Right lobe of liver (tissue), 6 donors: ENCODE results near the gene SMCO3. TPM values are rescaled to one million over a fixed set of nuclear protein-coding genes. Genes with fewer than 3 reads are reported as not detected.
"Not testable (repeated sequence)": the region's sequence is repeated elsewhere in the genome, so short reads cannot be mapped to it uniquely, and the experiment has no call there.

Source experiments
- ATAC-seq, 4 donors: fragments of 200-7000 bp; cut with Tn5 transposase; one replicate each; pipeline ENCODE4 v1.9.1; 2020; ENCODE audit warnings: mild to moderate bottlenecking in 4 of 4, moderate library complexity in 4 of 4
- DNase-seq, 3 donors: peaks; one replicate each; pipeline ENCODE4 v3.0.0-alpha.2; 2020
- H3K27ac ChIP-seq, 3 donors: fragments of 200-600 bp; one replicate each; pipeline ENCODE4 v1.8.0; 2022
- H3K27me3 ChIP-seq, 2 donors: fragments of 200-600 bp; one replicate each; pipeline ENCODE4 v1.8.0; 2022
- H3K36me3 ChIP-seq, 4 donors: fragments of 200-600 bp; sonication (generic) in 1 of 4; one replicate each; pipeline versions ENCODE4 v1.5.1 to v1.8.0; 2017 to 2022; ENCODE audit warnings: control low read depth in 1 of 4
- H3K4me1 ChIP-seq, 4 donors: fragments of 200-600 bp; sonication (generic) in 1 of 4; one replicate each; pipeline versions ENCODE4 v1.5.1 to v1.8.0; 2017 to 2022; ENCODE audit warnings: control low read depth in 1 of 4
- H3K4me3 ChIP-seq, 3 donors: fragments of 200-600 bp; one replicate each; pipeline ENCODE4 v1.8.0; 2022
- H3K9me3 ChIP-seq, 4 donors: fragments of 200-600 bp; sonication (generic) in 1 of 4; one replicate each; pipeline versions ENCODE4 v1.5.1 to v1.8.0; 2017 to 2022; ENCODE audit warnings: control low read depth in 1 of 4
- POLR2A ChIP-seq: fragments of 450-650 bp; IDR thresholded peaks from one replicate; pipeline ENCODE4 v1.6.1; 2017; ENCODE audit warnings: antibody characterized with exemption, mild to moderate bottlenecking
- WGBS: methylation state at CpG from one replicate; pipeline ENCODE4 v1.1.6; 2018; ENCODE audit warnings: low coverage, low lambda C conversion rate; ENCODE audit not compliant: insufficient coverage; ENCODE audit errors: missing lambda C conversion rate; 5-methylcytosine and 5-hydroxymethylcytosine counted together
- intact Hi-C, 2 donors: fragments of 100-400 bp; cut with DNase I; formaldehyde crosslinking; loops; one replicate each; pipeline versions ENCODE4 v1.11.2 to v1.14.1; 2022
- total RNA-seq, 6 experiments: library from RNA; depleted of rRNA in 2 of 6; stranded (reverse); fragments of >200 nt in 2 of 6; fragmentation: NEBNext Ultra II Directional in 3 of 6; extraction: Animal tissue kit (Norgen Biotek cat#: 25700) in 3 of 6; gene quantifications; one replicate each; pipeline versions ENCODE4 v1.1.0 to v1.2.4, GENCODE V29; 2016 to 2023
- TF ChIP-seq, protein P1 (sequence below), 4 donors: fragments of 200-600 bp in 3 of 4; fragments of 450-650 bp in 1 of 4; IDR thresholded peaks; one replicate each; pipeline versions ENCODE4 v1.5.1 to v1.8.0; 2016 to 2022; ENCODE audit warnings: antibody characterized with exemption in 4 of 4, mild to moderate bottlenecking in 2 of 4
- donor health status: DM: no; HTN: yes; CAD: no.
- donor health status: DM: no; HTN: no; CAD: no.
- donor health status: DM: no; HTN: no; CAD: no.
- donor health status: DM: no; HTN: yes; CAD: no.
- donor health status: DM: no; HTN: yes; CAD: no.

Gene SMCO3
- total RNA-seq, 6 experiments from 2014 or later: 0.24 to 0.68 (median 0.40) TPM; not detected in 1

DNA sequence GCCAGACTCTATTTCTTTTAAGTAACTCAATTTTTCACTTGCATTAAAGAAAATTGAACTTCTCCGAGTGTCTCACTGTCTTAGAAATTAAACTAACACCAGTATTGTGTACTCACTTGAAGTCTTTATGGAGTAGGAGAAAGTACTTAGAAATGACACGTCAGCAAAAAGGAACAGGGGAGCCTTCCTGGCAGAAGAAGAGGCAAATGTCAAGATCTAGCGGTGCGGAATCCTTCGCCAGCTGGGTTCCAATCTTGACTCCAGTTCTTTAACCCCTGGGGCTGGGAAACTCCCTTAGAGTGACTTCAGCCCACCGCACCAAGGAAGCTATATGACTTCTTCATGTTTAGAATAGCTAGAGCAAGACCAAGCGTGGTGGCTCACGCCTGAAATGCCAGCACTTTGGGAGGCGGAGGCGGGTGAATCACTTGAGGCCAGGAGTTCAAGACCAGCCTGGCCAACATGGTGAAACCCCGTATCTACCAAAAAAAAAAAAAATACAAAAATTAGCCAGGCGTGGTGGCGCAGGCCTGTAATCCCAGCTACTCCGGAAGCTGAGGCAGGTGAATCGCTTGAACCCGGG is 45.1 kb downstream of the SMCO3 start:
- H3K27me3 ChIP-seq: no peaks in the 10 kb centered on the region
- H3K9me3 ChIP-seq: no peaks in the 10 kb centered on the region
- peak overlapping the region in 2 of 3 donors; percentile 91 to 98 for H3K27ac ChIP-seq
- no peaks in the 10 kb centered on the region for H3K36me3 ChIP-seq
- intact Hi-C loops: no loop called here
- H3K4me1 ChIP-seq: peaks cover 0 to 28% (median 3%) of the 10 kb centered on the region in 4 donors
- H3K4me3 ChIP-seq: peak overlapping the region; percentile 65 to 91 (median 78)
- no peak for DNase-seq
- 18% methylated on average over 11 of the region's 16 CpGs for WGBS
- TF ChIP-seq, protein P1, sequence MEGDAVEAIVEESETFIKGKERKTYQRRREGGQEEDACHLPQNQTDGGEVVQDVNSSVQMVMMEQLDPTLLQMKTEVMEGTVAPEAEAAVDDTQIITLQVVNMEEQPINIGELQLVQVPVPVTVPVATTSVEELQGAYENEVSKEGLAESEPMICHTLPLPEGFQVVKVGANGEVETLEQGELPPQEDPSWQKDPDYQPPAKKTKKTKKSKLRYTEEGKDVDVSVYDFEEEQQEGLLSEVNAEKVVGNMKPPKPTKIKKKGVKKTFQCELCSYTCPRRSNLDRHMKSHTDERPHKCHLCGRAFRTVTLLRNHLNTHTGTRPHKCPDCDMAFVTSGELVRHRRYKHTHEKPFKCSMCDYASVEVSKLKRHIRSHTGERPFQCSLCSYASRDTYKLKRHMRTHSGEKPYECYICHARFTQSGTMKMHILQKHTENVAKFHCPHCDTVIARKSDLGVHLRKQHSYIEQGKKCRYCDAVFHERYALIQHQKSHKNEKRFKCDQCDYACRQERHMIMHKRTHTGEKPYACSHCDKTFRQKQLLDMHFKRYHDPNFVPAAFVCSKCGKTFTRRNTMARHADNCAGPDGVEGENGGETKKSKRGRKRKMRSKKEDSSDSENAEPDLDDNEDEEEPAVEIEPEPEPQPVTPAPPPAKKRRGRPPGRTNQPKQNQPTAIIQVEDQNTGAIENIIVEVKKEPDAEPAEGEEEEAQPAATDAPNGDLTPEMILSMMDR (IDR thresholded peaks at IDR 0.05): no peak
- no peak for TF ChIP-seq POLR2A
- ATAC-seq: no peak

DNA sequence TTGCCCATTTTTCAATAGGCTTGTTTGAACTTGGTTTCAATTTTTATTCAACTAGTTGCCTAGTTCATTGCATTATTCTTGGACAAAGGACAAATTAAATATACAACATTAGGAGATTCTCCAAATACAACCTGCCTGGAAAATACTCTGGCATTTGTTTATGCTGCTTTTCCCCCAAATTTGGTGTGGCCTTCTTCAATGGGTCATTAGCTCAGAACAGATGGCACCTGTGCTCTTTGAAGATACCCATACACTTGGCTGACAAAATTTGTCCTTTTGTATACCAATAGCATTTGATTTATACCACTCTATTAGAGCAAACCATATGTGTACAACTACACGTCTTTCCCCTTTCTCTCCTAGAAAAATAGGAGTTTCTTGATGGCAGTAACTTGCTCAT is 46.4 kb downstream of the SMCO3 start:
- DNase-seq: no peak
- TF ChIP-seq, protein P1 (IDR thresholded peaks at IDR 0.05): no peak
- TF ChIP-seq POLR2A: no peak
- peaks cover 0 to 21% (median 3%) of the 10 kb centered on the region in 4 donors for H3K4me1 ChIP-seq
- no peaks in the 10 kb centered on the region for H3K9me3 ChIP-seq
- no peak overlapping the region for H3K4me3 ChIP-seq
- H3K36me3 ChIP-seq: no peaks in the 10 kb centered on the region
- no peak overlapping the region for H3K27ac ChIP-seq
- intact Hi-C loops: no loop called here
- H3K27me3 ChIP-seq: no peaks in the 10 kb centered on the region
- WGBS: 80% methylated on average over 1 of the region's 1 CpG
- ATAC-seq: no peak

DNA sequence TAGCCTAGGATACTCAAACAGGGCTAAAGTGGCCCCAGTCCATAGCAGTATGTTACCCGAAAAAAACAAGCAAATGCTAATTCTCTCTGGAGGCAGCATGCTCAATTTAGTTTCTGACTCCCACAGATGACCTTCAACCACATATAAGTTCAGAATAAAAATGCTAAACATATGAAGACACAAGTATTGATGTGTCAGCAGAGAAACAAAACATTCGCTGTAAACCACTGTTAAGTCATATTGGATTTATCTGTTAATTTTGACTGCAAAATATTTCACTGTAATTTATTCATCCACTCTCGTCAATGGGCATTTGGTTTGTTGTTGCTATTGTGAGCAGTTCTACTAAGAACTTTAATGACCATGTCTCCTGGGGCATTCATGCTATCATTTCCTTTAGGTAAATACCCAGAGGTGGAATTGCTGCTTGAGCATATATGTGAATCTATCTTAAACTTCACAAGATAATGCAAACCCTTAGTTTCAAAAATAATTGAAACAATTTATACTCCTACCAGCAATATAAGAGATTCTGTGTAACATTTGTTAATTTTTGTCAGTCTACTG is 47.2 kb downstream of the SMCO3 start:
- intact Hi-C loops: no loop called here

DNA sequence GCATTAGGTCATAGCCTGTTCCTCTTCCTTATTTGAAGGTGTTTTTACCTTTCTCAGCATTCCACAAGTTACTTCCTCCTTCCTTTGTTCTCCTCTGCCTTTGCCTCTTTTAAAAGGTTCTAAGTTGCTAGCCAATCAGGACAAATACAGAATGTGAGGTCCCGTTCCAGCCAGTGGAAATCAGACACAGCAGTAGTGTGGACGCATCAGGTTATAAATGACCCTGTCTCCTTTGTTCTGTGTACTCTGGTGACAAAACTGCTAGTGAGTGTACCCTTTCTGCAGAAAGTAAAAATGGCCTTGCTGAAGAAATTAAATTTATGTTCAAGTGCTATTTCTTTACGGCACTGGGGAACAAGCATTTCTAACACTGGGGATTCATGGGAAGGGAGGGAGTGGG is 48.0 kb downstream of the SMCO3 start:
- DNase-seq, H3K9me3 ChIP-seq, H3K27me3 ChIP-seq, H3K4me3 ChIP-seq, H3K27ac ChIP-seq, ATAC-seq, H3K36me3 ChIP-seq, intact Hi-C loops: not testable (repeated sequence)
- 100% methylated on average over 3 of the region's 3 CpGs for WGBS
- peaks cover 0 to 16% (median 3%) of the 10 kb centered on the region in 4 donors for H3K4me1 ChIP-seq

More for the DNA sequence above, 47.2 kb downstream of the SMCO3 start:
- TF ChIP-seq POLR2A: no peak
- TF ChIP-seq, protein P1 (IDR thresholded peaks at IDR 0.05): no peak
- no peaks in the 10 kb centered on the region for H3K36me3 ChIP-seq
- no peaks in the 10 kb centered on the region for H3K27me3 ChIP-seq
- H3K9me3 ChIP-seq: no peaks in the 10 kb centered on the region
- H3K4me1 ChIP-seq: peaks cover 0 to 21% (median 3%) of the 10 kb centered on the region in 4 donors
- 95% methylated on average over 3 of the region's 3 CpGs for WGBS
- H3K4me3 ChIP-seq: no peak overlapping the region
- ATAC-seq: no peak
- no peak overlapping the region for H3K27ac ChIP-seq
- no peak for DNase-seq

DNA sequence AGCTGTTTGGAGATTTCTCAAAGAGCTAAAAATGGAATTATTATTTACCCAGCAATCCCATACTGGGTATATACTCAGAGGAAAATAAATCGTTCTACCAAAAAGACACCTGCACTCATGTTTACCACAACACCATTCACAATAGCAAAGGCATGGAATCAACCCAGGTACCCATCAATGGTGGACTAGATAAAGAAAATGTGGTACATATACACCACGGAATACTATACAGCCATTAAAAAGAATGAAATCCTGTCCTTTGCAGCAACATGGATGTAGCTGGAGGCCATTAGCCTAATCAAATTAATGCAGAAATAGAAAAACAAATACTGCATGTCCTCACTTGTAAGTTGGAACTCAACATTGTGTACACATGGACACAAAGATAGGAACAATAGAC is 48.6 kb downstream of the SMCO3 start:
- Histone ChIP-seq H3K9me3 (no peaks in the 10 kb centered on the region), H3K27ac (no peak overlapping the region), H3K36me3 (no peaks in the 10 kb centered on the region), H3K4me1 (peaks cover 0 to 16% (median 3%) of the 10 kb centered on the region in 4 donors), H3K4me3 (no peak overlapping the region), H3K27me3 (no peaks in the 10 kb centered on the region)
- DNase-seq: no peak
- no peak for ATAC-seq
- intact Hi-C loops: no loop called here
- TF ChIP-seq POLR2A: no peak
- TF ChIP-seq, protein P1 (IDR thresholded peaks at IDR 0.05): no peak
- 86% methylated on average over 1 of the region's 2 CpGs for WGBS

DNA sequence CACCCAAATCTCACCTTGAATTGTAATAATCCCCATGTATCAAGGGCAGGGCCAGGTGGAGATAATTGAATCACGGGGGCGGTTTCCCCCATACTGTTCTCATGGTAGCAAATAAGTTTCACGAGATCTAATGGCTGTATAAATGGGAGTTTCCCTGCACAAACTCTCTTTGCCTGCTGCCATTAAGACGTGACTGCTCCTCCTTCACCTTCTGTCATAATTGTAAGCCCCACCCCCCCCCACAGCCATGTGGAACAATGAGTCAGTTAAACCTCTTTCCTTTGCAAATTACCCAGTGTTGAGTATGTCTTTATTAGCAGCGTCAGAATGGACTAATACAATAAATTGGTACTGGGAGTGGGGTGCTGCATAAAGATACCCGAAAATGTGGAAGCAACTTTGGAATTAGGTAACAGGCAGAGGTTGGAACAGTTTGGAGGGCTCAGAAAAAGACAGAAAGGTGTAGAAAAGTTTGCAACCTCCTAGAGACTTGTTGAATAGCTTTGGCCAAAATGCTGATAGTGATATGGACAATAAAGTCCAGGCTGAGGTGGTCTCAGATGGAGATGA is 54.2 kb downstream of the SMCO3 start:
- WGBS: 74% methylated on average over 6 of the region's 6 CpGs
- H3K4me3 ChIP-seq, intact Hi-C loops, H3K9me3 ChIP-seq, H3K27ac ChIP-seq, DNase-seq, ATAC-seq, H3K36me3 ChIP-seq, H3K27me3 ChIP-seq, H3K4me1 ChIP-seq: not testable (repeated sequence)
